Lung (tissue), 12 donors: ENCODE results near the gene BTAF1. TPM values are rescaled to one million over a fixed set of nuclear protein-coding genes. Genes with fewer than 3 reads are reported as not detected.

Experiments used
- ATAC-seq: fragments of 200-7000 bp; cut with Tn5 transposase; one replicate; pipeline ENCODE4 v1.9.1; 2020; ENCODE audit warnings: moderate number of reproducible peaks; ENCODE audit not compliant: insufficient read depth, low FRiP score
- DNase-seq, 3 donors: peaks; one replicate each; pipeline ENCODE4 v3.0.0-alpha.2; 2013 to 2017
- H3K27ac ChIP-seq, 2 donors: one replicate each; pipeline ENCODE4 v1.5.1; 2013; ENCODE audit warnings: mild to moderate bottlenecking in 2 of 2, moderate library complexity in 2 of 2, control low read depth in 1 of 2, inconsistent platforms in 1 of 2, low read depth in 1 of 2, low read length in 1 of 2
- H3K27me3 ChIP-seq, 3 donors: one replicate each; pipeline ENCODE4 v1.5.1; 2013; ENCODE audit warnings: low read length in 2 of 3; ENCODE audit not compliant: control insufficient read depth in 3 of 3, insufficient read depth in 3 of 3
- H3K36me3 ChIP-seq, 4 donors: one replicate each; pipeline ENCODE4 v1.5.1; 2013; ENCODE audit warnings: low read length in 4 of 4, mild to moderate bottlenecking in 1 of 4, moderate library complexity in 1 of 4; ENCODE audit not compliant: control insufficient read depth in 4 of 4, insufficient read depth in 4 of 4
- H3K4me1 ChIP-seq, 5 donors: one replicate each; pipeline ENCODE4 v1.5.1; 2013; ENCODE audit warnings: low read length in 5 of 5, mild to moderate bottlenecking in 2 of 5, moderate library complexity in 1 of 5; ENCODE audit not compliant: control insufficient read depth in 5 of 5, insufficient read depth in 5 of 5
- H3K4me3 ChIP-seq: one replicate; pipeline ENCODE4 v1.5.1; 2013; ENCODE audit warnings: mild to moderate bottlenecking, control low read depth, moderate library complexity
- H3K9ac ChIP-seq, 2 donors: one replicate each; pipeline ENCODE4 v1.5.1; 2013; ENCODE audit warnings: low read length in 2 of 2, control low read depth in 1 of 2; ENCODE audit not compliant: insufficient read depth in 1 of 2
- H3K9me3 ChIP-seq, 4 donors: one replicate each; pipeline ENCODE4 v1.5.1; 2013; ENCODE audit warnings: low read length in 3 of 4, mild to moderate bottlenecking in 1 of 4, moderate library complexity in 1 of 4; ENCODE audit not compliant: control insufficient read depth in 4 of 4, insufficient read depth in 3 of 4
- WGBS, 2 donors: extraction: QIAGEN DNeasy Blood & Tissue Kit; methylation state at CpG; one replicate each; pipeline ENCODE4 v1.1.7; 2013; 5-methylcytosine and 5-hydroxymethylcytosine counted together
- polyA plus RNA-seq, 2 donors: library from polyadenylated mRNA; stranded (reverse); fragments of 200-250 nt; gene quantifications; one replicate each; pipeline ENCODE4 v1.2.1, GENCODE V29; 2013
- total RNA-seq, 2 donors: library from RNA; depleted of rRNA in 1 of 2; stranded (reverse); fragments of >200 nt in 1 of 2; gene quantifications; one replicate each; pipeline ENCODE4 v1.2.1, GENCODE V29; 2014 to 2021
- TF ChIP-seq, protein P1 (sequence below): IDR thresholded peaks from 2 replicates; pipeline ENCODE4 v1.5.1; 2012; ENCODE audit warnings: mild to moderate bottlenecking; ENCODE audit errors: control extremely low read depth, extremely low read depth
- donor health status: control.
- donor health status: control.
- donor health status: Bipolar disorder and iron deficiency.
- donor health status: healthy.
- donor health status: DM: yes; HTN: yes; CAD: no.

The BTAF1 gene
- total and polyA plus RNA-seq, 4 donors, result 8.5 to 80.0 (median 20.2) TPM

DNA sequence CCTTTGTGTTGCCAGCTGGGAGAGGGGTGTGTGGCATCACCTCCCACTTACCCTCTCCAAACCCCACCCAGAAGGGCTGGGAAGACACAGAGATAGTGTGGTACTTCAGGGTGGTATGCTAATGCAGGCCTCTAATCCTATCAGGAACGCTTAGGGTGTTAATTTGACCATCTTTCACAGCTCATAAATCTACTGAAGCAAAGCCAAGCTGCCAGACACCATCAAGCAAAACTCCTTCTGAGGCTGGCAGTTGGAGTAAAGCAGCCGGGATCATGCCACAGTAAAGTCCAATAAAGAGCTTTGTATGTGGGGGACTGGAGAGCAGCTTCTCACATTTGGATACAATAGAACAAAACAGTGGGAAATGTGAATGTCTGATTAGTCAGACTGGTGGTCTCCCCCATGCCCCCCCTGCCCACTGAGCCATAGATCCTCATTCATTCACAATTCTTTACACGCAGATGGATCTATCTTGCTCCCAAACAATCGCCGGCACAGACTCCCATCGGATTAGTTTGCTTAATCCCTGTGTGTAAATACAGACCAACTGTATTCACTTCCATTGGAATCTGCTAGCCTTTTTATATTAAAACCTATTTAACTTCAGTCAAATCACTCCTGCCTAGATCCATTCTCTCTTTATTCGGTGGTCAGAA lies 43.9 kb upstream of the BTAF1 start:
- H3K9ac ChIP-seq, result no peak overlapping the region
- TF ChIP-seq, protein P1, sequence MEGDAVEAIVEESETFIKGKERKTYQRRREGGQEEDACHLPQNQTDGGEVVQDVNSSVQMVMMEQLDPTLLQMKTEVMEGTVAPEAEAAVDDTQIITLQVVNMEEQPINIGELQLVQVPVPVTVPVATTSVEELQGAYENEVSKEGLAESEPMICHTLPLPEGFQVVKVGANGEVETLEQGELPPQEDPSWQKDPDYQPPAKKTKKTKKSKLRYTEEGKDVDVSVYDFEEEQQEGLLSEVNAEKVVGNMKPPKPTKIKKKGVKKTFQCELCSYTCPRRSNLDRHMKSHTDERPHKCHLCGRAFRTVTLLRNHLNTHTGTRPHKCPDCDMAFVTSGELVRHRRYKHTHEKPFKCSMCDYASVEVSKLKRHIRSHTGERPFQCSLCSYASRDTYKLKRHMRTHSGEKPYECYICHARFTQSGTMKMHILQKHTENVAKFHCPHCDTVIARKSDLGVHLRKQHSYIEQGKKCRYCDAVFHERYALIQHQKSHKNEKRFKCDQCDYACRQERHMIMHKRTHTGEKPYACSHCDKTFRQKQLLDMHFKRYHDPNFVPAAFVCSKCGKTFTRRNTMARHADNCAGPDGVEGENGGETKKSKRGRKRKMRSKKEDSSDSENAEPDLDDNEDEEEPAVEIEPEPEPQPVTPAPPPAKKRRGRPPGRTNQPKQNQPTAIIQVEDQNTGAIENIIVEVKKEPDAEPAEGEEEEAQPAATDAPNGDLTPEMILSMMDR, result no peak

DNA sequence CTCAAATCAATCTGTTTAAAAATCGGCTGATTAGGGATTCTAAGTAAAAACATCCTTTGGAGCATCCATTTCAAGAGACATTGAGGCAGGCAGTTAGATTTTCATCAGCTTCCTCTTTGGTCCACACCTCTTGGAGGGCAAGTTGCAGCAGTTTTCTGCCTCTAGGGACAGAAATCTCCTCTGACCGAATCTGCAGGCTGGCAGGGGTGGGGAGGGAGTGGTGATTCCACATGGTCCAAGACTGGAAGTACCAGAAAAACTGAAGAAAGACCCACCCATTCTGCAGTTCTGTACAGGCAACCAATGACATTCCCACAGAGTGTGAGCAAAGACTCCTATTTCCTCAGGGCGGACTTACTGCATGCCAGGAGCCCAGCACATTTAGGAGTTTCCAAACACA lies 43.3 kb upstream of the BTAF1 start:
- no peaks in the 10 kb centered on the region for H3K36me3 ChIP-seq
- no peak overlapping the region for H3K9ac ChIP-seq
- no peak overlapping the region for H3K4me3 ChIP-seq
- H3K9me3 ChIP-seq, result peaks cover 0 to 1% (median 0%) of the 10 kb centered on the region in 4 donors
- peaks cover 2 to 22% (median 6%) of the 10 kb centered on the region in 5 donors for H3K4me1 ChIP-seq
- 48 to 50% methylated on average over 3 of the region's 3 CpGs for WGBS, 2 donors
- DNase-seq (peak in 1 of 3 donors; percentile 35), ATAC-seq (no peak)
- TF ChIP-seq, protein P1, result no peak
- H3K27me3 ChIP-seq, result no peaks in the 10 kb centered on the region
- H3K27ac ChIP-seq, result no peak overlapping the region

More for the DNA sequence above, 43.9 kb upstream of the BTAF1 start:
- Histone ChIP-seq H3K36me3 (no peaks in the 10 kb centered on the region), H3K27ac (no peak overlapping the region), H3K4me1 (peaks cover 2 to 16% (median 5%) of the 10 kb centered on the region in 5 donors), H3K27me3 (no peaks in the 10 kb centered on the region), H3K4me3 (no peak overlapping the region), H3K9me3 (peaks cover 0 to 1% (median 0%) of the 10 kb centered on the region in 4 donors)
- DNase-seq (no peak), ATAC-seq (no peak)
- WGBS, 2 donors, result 47 to 55% methylated on average over 7 of the region's 7 CpGs

DNA sequence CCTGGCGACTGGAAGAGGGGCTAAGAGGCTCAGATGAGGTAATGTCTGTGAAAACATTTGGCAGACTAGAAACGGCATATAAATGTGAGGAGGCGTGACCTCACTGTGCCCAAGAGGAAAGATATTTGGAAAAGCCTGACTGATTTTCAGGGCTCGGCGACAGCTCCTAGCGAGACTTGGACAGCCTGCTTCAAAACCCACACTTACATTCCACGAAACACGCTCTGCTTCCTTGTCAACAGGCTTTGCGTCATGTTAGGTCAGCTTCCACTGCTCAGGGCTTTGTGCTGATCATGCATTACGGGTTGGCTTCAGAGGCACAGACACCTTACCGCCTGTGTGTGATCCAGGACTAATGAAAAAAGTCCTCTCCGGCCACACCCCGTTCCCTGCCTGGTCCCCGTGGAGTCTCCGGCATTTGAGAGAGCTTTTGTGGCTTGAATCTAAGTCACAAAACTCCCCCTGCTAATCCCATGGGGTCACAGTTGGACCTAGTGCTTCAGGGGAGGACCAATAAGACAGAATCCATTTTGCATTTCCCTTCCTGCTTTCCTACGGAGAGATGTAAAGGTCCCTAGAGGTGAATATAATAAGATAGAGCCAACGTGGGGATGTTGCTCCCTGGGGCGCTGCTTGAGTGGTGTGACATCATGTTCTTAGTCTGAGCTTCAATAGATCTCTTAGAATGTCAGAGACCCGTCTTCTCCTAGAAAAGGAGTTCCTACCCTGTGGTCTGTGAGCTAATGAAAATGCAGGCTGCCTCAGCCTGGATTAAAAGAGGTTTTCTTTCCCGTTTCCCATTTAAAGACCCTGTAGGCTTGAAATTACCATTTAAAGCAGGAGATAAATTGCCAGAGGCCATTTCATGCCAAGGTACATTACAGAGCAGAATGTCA lies 39.8 kb upstream of the BTAF1 start:
- Histone ChIP-seq H3K9me3 (no peaks in the 10 kb centered on the region), H3K27me3 (no peaks in the 10 kb centered on the region), H3K9ac (peak overlapping the region; percentile 7 to 75), H3K4me1 (peaks cover 2 to 39% (median 6%) of the 10 kb centered on the region in 5 donors), H3K4me3 (no peak overlapping the region), H3K27ac (no peak overlapping the region), H3K36me3 (no peaks in the 10 kb centered on the region)
- TF ChIP-seq, protein P1, result no peak
- DNase-seq (peak; percentile 72 to 84 (median 81)), ATAC-seq (peak; percentile 38)
- 49 to 69% methylated on average over 20 of the region's 20 CpGs for WGBS, 2 donors
